Measurements from ENCODE around the gene MRPS14. TPM values are rescaled to one million over a fixed set of nuclear protein-coding genes. Genes with fewer than 3 reads are reported as not detected.

Gene MRPS14
- total RNA-seq, 1 experiment from 2014 or later = 36.3 TPM

GRCh38 chr1:174976436-174977108 is 46.7 kb downstream of the MRPS14 start:
- ChIA-PET CTCF (interaction anchor here (0.6 to 4.0 kb wide), 16 partner anchors 7 to 714 kb away, joined by 3 to 27 read pairs (median 4); partner anchors contain the start of gene CACYBP), POLR2A (interaction anchor here (0.5 to 7.1 kb wide), 15 partner anchors 10 to 207 kb away, joined by 3 to 69 read pairs (median 5); partner anchors contain the start of genes CACYBP and MRPS14)
- Mint-ChIP-seq H3K27ac (ENCODE audit: low read depth, unreplicated experiment) (no peak overlapping the region), H3K9me3 (ENCODE audit: unreplicated experiment) (no peaks in the 10 kb centered on the region), H3K4me3 (ENCODE audit: unreplicated experiment) (no peak overlapping the region), H3K36me3 (ENCODE audit: insufficient read depth, unreplicated experiment) (no peaks in the 10 kb centered on the region), H3K27me3 (ENCODE audit: insufficient read depth, unreplicated experiment) (no peaks in the 10 kb centered on the region), H3K4me1 (ENCODE audit: insufficient read depth, unreplicated experiment) (peaks cover 15% of the 10 kb centered on the region)
- no TSS peak for BruUV-seq (replicated peaks)
- TF ChIP-seq, protein P1, sequence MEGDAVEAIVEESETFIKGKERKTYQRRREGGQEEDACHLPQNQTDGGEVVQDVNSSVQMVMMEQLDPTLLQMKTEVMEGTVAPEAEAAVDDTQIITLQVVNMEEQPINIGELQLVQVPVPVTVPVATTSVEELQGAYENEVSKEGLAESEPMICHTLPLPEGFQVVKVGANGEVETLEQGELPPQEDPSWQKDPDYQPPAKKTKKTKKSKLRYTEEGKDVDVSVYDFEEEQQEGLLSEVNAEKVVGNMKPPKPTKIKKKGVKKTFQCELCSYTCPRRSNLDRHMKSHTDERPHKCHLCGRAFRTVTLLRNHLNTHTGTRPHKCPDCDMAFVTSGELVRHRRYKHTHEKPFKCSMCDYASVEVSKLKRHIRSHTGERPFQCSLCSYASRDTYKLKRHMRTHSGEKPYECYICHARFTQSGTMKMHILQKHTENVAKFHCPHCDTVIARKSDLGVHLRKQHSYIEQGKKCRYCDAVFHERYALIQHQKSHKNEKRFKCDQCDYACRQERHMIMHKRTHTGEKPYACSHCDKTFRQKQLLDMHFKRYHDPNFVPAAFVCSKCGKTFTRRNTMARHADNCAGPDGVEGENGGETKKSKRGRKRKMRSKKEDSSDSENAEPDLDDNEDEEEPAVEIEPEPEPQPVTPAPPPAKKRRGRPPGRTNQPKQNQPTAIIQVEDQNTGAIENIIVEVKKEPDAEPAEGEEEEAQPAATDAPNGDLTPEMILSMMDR (IDR thresholded peaks at IDR 0.05; ENCODE audit: unreplicated experiment) = no peak
- DNase-seq (ENCODE audit: unreplicated experiment) = peak; percentile 83
- intact Hi-C loops (cut with micrococcal nuclease) = no loop called here

- no peak overlapping the region for H3K27ac Mint-ChIP-seq (ENCODE audit: low read depth, unreplicated experiment)
- H3K36me3 Mint-ChIP-seq (ENCODE audit: insufficient read depth, unreplicated experiment) = no peaks in the 10 kb centered on the region
- no peaks in the 10 kb centered on the region for H3K27me3 Mint-ChIP-seq (ENCODE audit: insufficient read depth, unreplicated experiment)
- TF ChIP-seq, protein P1 (IDR thresholded peaks at IDR 0.05; ENCODE audit: unreplicated experiment) = no peak
- peaks cover 15% of the 10 kb centered on the region for H3K4me1 Mint-ChIP-seq (ENCODE audit: insufficient read depth, unreplicated experiment)
- POLR2A ChIA-PET = interaction anchor here (1.1 to 7.1 kb wide), 9 partner anchors 10 to 206 kb away, joined by 3 to 69 read pairs (median 7); partner anchors contain the start of genes CACYBP and MRPS14
- no peak overlapping the region for H3K4me3 Mint-ChIP-seq (ENCODE audit: unreplicated experiment)
- BruUV-seq (replicated peaks) = no TSS peak
- intact Hi-C loops (cut with micrococcal nuclease) = no loop called here
- H3K9me3 Mint-ChIP-seq (ENCODE audit: unreplicated experiment) = no peaks in the 10 kb centered on the region
- CTCF ChIA-PET = interaction anchor here (0.6 to 4.0 kb wide), 12 partner anchors 8 to 713 kb away, joined by 3 to 27 read pairs (median 4); partner anchors contain the start of gene CACYBP
- DNase-seq (ENCODE audit: unreplicated experiment) = no peak
Observed at GRCh38 chr1:174975764-174976163, 47.5 kb downstream of the MRPS14 start.

GRCh38 chr1:174974711-174975119 is 48.5 kb downstream of the MRPS14 start:
- no peak overlapping the region for H3K27ac Mint-ChIP-seq (ENCODE audit: low read depth, unreplicated experiment)
- peaks cover 15% of the 10 kb centered on the region for H3K4me1 Mint-ChIP-seq (ENCODE audit: insufficient read depth, unreplicated experiment)
- no peak for DNase-seq (ENCODE audit: unreplicated experiment)
- no peaks in the 10 kb centered on the region for H3K27me3 Mint-ChIP-seq (ENCODE audit: insufficient read depth, unreplicated experiment)
- BruUV-seq (replicated peaks) = no TSS peak
- intact Hi-C loops (cut with micrococcal nuclease) = no loop called here
- no peaks in the 10 kb centered on the region for H3K9me3 Mint-ChIP-seq (ENCODE audit: unreplicated experiment)
- CTCF ChIA-PET = interaction anchor here (0.5 to 2.4 kb wide), 10 partner anchors 8 to 205 kb away, joined by 3 to 12 read pairs (median 4); partner anchors contain the start of gene CACYBP
- H3K36me3 Mint-ChIP-seq (ENCODE audit: insufficient read depth, unreplicated experiment) = no peaks in the 10 kb centered on the region
- no peak overlapping the region for H3K4me3 Mint-ChIP-seq (ENCODE audit: unreplicated experiment)
- POLR2A ChIA-PET = interaction anchor here (3.0 to 7.1 kb wide), 2 partner anchors 8 to 23 kb away, joined by 35 to 69 read pairs; partner anchors contain the start of gene CACYBP
- TF ChIP-seq, protein P1 (IDR thresholded peaks at IDR 0.05; ENCODE audit: unreplicated experiment) = no peak

- peaks cover 16% of the 10 kb centered on the region for H3K4me1 Mint-ChIP-seq (ENCODE audit: insufficient read depth, unreplicated experiment)
- DNase-seq (ENCODE audit: unreplicated experiment) = no peak
- TF ChIP-seq, protein P1 (IDR thresholded peaks at IDR 0.05; ENCODE audit: unreplicated experiment) = no peak
- H3K27me3 Mint-ChIP-seq (ENCODE audit: insufficient read depth, unreplicated experiment) = no peaks in the 10 kb centered on the region
- intact Hi-C loops (cut with micrococcal nuclease) = no loop called here
- H3K9me3 Mint-ChIP-seq (ENCODE audit: unreplicated experiment) = no peaks in the 10 kb centered on the region
- ChIA-PET CTCF (interaction anchor here (0.6 to 1.2 kb wide), 3 partner anchors 14 to 205 kb away, joined by 3 to 5 read pairs (median 4); no protein-coding TSS in a partner anchor), POLR2A (no interaction called here)
- H3K27ac Mint-ChIP-seq (ENCODE audit: low read depth, unreplicated experiment) = no peak overlapping the region
- no peak overlapping the region for H3K4me3 Mint-ChIP-seq (ENCODE audit: unreplicated experiment)
- BruUV-seq (replicated peaks) = no TSS peak
- no peaks in the 10 kb centered on the region for H3K36me3 Mint-ChIP-seq (ENCODE audit: insufficient read depth, unreplicated experiment)
Observed at GRCh38 chr1:174971902-174972301, 51.3 kb downstream of the MRPS14 start.
